ENCODE data around the gene BNIP3.

BNIP3 gene

GRCh38 chr10:131975796-131976195 lies 5.9 kb downstream of the BNIP3 start:
- Histone ChIP-seq H4K20me1 (ENCODE audit: insufficient read depth) (no peaks in the 10 kb centered on the region), H3K36me3 (ENCODE audit: insufficient read depth) (no peaks in the 10 kb centered on the region), H2AFZ (ENCODE audit: low read depth) (no peak overlapping the region), H3K4me3 (IDR thresholded peaks at IDR 0.05; ENCODE audit: insufficient read depth, low read depth, low read length) (no peak overlapping the region), H3K4me1 (ENCODE audit: low read depth, poor library complexity, severe bottlenecking) (no peaks in the 10 kb centered on the region), H3K4me2 (no peak overlapping the region), H3K27ac (no peak overlapping the region), H3K9ac (no peak overlapping the region), H3K79me2 (ENCODE audit: insufficient read depth, low read depth) (no peaks in the 10 kb centered on the region), H3K27me3 (ENCODE audit: insufficient read depth, low read depth) (no peaks in the 10 kb centered on the region)
- TF ChIP-seq, protein P1, sequence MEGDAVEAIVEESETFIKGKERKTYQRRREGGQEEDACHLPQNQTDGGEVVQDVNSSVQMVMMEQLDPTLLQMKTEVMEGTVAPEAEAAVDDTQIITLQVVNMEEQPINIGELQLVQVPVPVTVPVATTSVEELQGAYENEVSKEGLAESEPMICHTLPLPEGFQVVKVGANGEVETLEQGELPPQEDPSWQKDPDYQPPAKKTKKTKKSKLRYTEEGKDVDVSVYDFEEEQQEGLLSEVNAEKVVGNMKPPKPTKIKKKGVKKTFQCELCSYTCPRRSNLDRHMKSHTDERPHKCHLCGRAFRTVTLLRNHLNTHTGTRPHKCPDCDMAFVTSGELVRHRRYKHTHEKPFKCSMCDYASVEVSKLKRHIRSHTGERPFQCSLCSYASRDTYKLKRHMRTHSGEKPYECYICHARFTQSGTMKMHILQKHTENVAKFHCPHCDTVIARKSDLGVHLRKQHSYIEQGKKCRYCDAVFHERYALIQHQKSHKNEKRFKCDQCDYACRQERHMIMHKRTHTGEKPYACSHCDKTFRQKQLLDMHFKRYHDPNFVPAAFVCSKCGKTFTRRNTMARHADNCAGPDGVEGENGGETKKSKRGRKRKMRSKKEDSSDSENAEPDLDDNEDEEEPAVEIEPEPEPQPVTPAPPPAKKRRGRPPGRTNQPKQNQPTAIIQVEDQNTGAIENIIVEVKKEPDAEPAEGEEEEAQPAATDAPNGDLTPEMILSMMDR (conservative IDR thresholded peaks at IDR 0.05; ENCODE audit: low read depth, low read length) = no peak

- Histone ChIP-seq H4K20me1 (ENCODE audit: insufficient read depth) (no peaks in the 10 kb centered on the region), H3K4me2 (no peak overlapping the region), H3K36me3 (ENCODE audit: insufficient read depth) (no peaks in the 10 kb centered on the region), H3K27ac (no peak overlapping the region), H3K79me2 (ENCODE audit: insufficient read depth, low read depth) (no peaks in the 10 kb centered on the region), H3K27me3 (ENCODE audit: insufficient read depth, low read depth) (no peaks in the 10 kb centered on the region), H2AFZ (ENCODE audit: low read depth) (no peak overlapping the region), H3K9ac (no peak overlapping the region), H3K4me1 (ENCODE audit: low read depth, poor library complexity, severe bottlenecking) (no peaks in the 10 kb centered on the region), H3K4me3 (IDR thresholded peaks at IDR 0.05; ENCODE audit: insufficient read depth, low read depth, low read length) (no peak overlapping the region)
- TF ChIP-seq, protein P1 (conservative IDR thresholded peaks at IDR 0.05; ENCODE audit: low read depth, low read length) = no peak
Measured at GRCh38 chr10:131975003-131975402, 6.7 kb downstream of the BNIP3 start.

DNA sequence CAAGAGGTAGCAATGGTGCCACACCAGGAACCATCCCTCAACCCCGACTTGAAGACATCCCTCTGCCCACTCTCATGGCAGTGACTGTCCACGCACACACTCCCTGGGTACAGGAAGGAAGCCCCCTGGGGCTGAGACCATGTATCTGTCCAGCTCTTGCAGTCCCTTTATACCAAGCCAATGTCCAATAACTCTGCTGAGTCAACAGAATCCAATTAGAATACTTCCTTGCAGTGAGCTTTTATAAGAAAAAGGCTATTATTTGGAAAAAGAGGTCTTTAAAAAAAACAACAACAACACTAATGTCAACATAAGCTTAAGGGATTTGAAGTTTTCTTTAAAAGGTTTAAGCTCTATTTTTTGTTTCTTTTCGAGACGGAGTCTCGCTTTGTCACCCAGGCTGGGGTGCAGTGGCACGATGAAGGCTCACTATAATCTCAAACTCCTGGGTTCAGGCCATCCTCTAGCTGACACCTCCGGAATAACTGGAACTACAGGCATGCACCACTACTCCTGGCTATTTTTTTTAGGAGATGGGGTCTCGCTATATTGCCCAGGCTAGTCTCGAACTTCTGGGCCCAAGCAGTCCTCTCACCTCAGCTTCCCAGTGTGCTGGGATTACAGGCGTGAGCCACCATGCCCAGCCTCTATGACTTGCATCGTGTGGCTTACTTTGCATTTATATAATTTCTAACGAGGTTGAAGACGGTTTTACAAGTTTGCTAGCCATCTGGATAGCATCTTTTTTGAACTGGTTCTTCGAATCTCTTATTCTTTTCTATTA lies 7.5 kb downstream of the BNIP3 start:
- Histone ChIP-seq H3K27ac (no peak overlapping the region), H3K4me2 (no peak overlapping the region), H3K9ac (no peak overlapping the region), H3K4me3 (IDR thresholded peaks at IDR 0.05; ENCODE audit: insufficient read depth, low read depth, low read length) (no peak overlapping the region), H3K79me2 (ENCODE audit: insufficient read depth, low read depth) (no peaks in the 10 kb centered on the region), H2AFZ (ENCODE audit: low read depth) (no peak overlapping the region), H4K20me1 (ENCODE audit: insufficient read depth) (no peaks in the 10 kb centered on the region), H3K36me3 (ENCODE audit: insufficient read depth) (no peaks in the 10 kb centered on the region), H3K27me3 (ENCODE audit: insufficient read depth, low read depth) (no peaks in the 10 kb centered on the region), H3K4me1 (ENCODE audit: low read depth, poor library complexity, severe bottlenecking) (no peaks in the 10 kb centered on the region)
- TF ChIP-seq, protein P1 (conservative IDR thresholded peaks at IDR 0.05; ENCODE audit: low read depth, low read length) = no peak

- H3K79me2 ChIP-seq (ENCODE audit: insufficient read depth, low read depth) = no peaks in the 10 kb centered on the region
Measured at GRCh38 chr10:131973160-131973951, 8.4 kb downstream of the BNIP3 start.

More at GRCh38 chr10:131973160-131973951, 8.4 kb downstream of the BNIP3 start:
- Histone ChIP-seq H3K9ac (no peak overlapping the region), H2AFZ (ENCODE audit: low read depth) (no peak overlapping the region), H3K27ac (no peak overlapping the region), H3K4me3 (IDR thresholded peaks at IDR 0.05; ENCODE audit: insufficient read depth, low read depth, low read length) (no peak overlapping the region), H4K20me1 (ENCODE audit: insufficient read depth) (no peaks in the 10 kb centered on the region), H3K4me2 (no peak overlapping the region), H3K36me3 (ENCODE audit: insufficient read depth) (no peaks in the 10 kb centered on the region), H3K4me1 (ENCODE audit: low read depth, poor library complexity, severe bottlenecking) (no peaks in the 10 kb centered on the region), H3K27me3 (ENCODE audit: insufficient read depth, low read depth) (no peaks in the 10 kb centered on the region)
- TF ChIP-seq, protein P1 (conservative IDR thresholded peaks at IDR 0.05; ENCODE audit: low read depth, low read length) = no peak

Measured in KMS-11 (cell line).